ENCODE results near the gene BABAM2.

The BABAM2 gene

GRCh38 chr2:28074137-28074536 lies 183.6 kb downstream of the BABAM2 start:
- DNase-seq (ENCODE audit: low read depth in 2 of 2) = no peak
- TF ChIP-seq CTCF (IDR thresholded peaks at IDR 0.05; ENCODE audit: low read depth, low read length) = no peak
- no peak overlapping the region for H3K4me3 ChIP-seq (replicated peaks in 1 of 2; ENCODE audit: low read depth in 2 of 2, low read length in 2 of 2)

DNA sequence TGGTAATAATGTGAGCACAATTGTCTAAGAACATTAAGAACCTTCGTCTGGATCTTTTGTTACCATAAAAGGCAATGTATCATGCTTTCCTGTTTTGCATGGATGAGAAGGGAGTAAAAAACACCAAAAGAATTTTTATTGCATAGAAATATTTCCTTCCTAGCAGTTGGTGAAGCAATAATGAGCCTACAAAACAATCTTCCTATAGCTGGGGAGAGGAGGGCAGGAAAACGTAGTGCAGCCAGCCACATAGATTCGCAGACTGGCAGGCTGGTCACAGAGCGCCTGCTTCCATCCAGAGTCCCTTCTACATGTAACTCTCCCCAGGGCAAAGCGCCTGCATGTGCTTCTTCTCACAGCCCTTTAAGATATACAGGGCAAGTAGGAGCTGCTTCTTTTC lies 190.4 kb downstream of the BABAM2 start:
- no peak overlapping the region for H3K4me3 ChIP-seq (replicated peaks in 1 of 2; ENCODE audit: low read depth in 2 of 2, low read length in 2 of 2)
- DNase-seq (ENCODE audit: low read depth in 2 of 2) = peak; percentile 86 to 90
- TF ChIP-seq CTCF (IDR thresholded peaks at IDR 0.05; ENCODE audit: low read depth, low read length) = no peak

- DNase-seq (ENCODE audit: low read depth in 2 of 2) = peak; percentile 36 to 65
- no peak overlapping the region for H3K4me3 ChIP-seq (replicated peaks in 1 of 2; ENCODE audit: low read depth in 2 of 2, low read length in 2 of 2)
- TF ChIP-seq CTCF (IDR thresholded peaks at IDR 0.05; ENCODE audit: low read depth, low read length) = no peak
Observed at GRCh38 chr2:28082131-28082530, 191.6 kb downstream of the BABAM2 start.

GRCh38 chr2:28083476-28083875 lies 192.9 kb downstream of the BABAM2 start:
- no peak overlapping the region for H3K4me3 ChIP-seq (replicated peaks in 1 of 2; ENCODE audit: low read depth in 2 of 2, low read length in 2 of 2)
- no peak for DNase-seq (ENCODE audit: low read depth in 2 of 2)
- TF ChIP-seq CTCF (IDR thresholded peaks at IDR 0.05; ENCODE audit: low read depth, low read length) = no peak

DNA sequence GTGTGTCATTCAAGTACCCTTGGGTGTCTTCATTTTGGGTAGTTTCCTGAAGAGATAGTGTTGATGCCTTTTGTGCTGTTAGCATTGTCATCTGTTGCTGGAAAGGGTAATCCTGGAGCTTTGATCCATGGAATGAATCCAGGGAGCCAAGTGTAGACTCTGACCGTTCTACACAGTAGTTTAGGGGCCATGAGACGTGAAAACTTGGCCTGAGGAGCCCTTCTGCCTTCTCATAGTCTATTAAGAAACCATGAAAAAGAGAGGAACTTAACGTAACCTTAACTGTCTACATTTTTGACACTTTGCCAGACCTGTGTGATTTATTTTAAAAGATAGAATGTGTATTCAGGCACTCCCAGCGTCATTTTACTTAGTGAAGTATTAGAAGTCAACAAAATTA lies 194.0 kb downstream of the BABAM2 start:
- no peak overlapping the region for H3K4me3 ChIP-seq (replicated peaks in 1 of 2; ENCODE audit: low read depth in 2 of 2, low read length in 2 of 2)
- no peak for TF ChIP-seq CTCF (IDR thresholded peaks at IDR 0.05; ENCODE audit: low read depth, low read length)
- peak; percentile 31 to 62 for DNase-seq (ENCODE audit: low read depth in 2 of 2)

- no peak for TF ChIP-seq CTCF (IDR thresholded peaks at IDR 0.05; ENCODE audit: low read depth, low read length)
- DNase-seq (ENCODE audit: low read depth in 2 of 2) = no peak
- H3K4me3 ChIP-seq (replicated peaks in 1 of 2; ENCODE audit: low read depth in 2 of 2, low read length in 2 of 2) = no peak overlapping the region
Observed at GRCh38 chr2:28085201-28085600, 194.7 kb downstream of the BABAM2 start.

DNA sequence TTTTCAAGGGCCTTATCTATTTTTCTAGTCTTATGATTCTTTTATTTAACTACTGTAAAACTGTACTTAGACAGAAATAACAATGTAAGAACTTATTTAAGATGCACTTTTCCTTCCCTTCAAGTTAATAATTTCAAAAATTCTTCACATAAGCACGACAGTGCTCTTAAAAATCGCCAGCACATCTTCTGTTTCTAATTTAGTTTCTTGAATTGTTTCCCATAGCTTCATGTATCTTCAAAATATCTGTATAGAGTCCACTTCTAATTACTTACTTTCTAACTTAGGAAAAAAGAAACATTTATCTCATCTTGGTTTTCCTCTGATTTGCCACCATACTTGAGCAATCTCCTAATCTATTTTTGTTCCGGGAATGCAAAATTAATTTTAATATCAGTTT lies 196.1 kb downstream of the BABAM2 start:
- TF ChIP-seq CTCF (IDR thresholded peaks at IDR 0.05; ENCODE audit: low read depth, low read length) = no peak
- no peak for DNase-seq (ENCODE audit: low read depth in 2 of 2)
- no peak overlapping the region for H3K4me3 ChIP-seq (replicated peaks in 1 of 2; ENCODE audit: low read depth in 2 of 2, low read length in 2 of 2)

All from cardiac fibroblast (primary cell).